ENCODE data around the gene CHI3L1. TPM values are rescaled to one million over a fixed set of nuclear protein-coding genes. Genes with fewer than 3 reads are reported as not detected.

The CHI3L1 gene
- total RNA-seq, 1 donor: 273 TPM

- no peaks in the 10 kb centered on the region for H3K79me2 ChIP-seq (ENCODE audit: insufficient read depth, low read length)
- peaks cover 27% of the 10 kb centered on the region for H3K4me1 ChIP-seq (ENCODE audit: insufficient read depth, low read length)
- H2AFZ ChIP-seq (ENCODE audit: low read length): no peak overlapping the region
These were observed 35.8 kb downstream of the CHI3L1 start for GRCh38 chr1:203150511-203151297.

GRCh38 chr1:203149188-203149840 lies 37.2 kb downstream of the CHI3L1 start:
- Histone ChIP-seq H4K20me1 (ENCODE audit: insufficient read depth, low read length) (no peaks in the 10 kb centered on the region), H3K27me3 (ENCODE audit: insufficient read depth, low read length) (no peaks in the 10 kb centered on the region), H3K27ac (ENCODE audit: low read depth, low read length) (no peak overlapping the region), H3K79me2 (ENCODE audit: insufficient read depth, low read length) (no peaks in the 10 kb centered on the region), H3K9me3 (ENCODE audit: low read depth, low read length) (no peaks in the 10 kb centered on the region), H3K4me2 (ENCODE audit: insufficient read depth, low read length) (no peak overlapping the region), H3K4me3 (ENCODE audit: insufficient read depth, low read length) (no peak overlapping the region), H3K36me3 (ENCODE audit: insufficient read depth, low read length) (no peaks in the 10 kb centered on the region), H2AFZ (ENCODE audit: low read length) (no peak overlapping the region), H3K4me1 (ENCODE audit: insufficient read depth, low read length) (peaks cover 22% of the 10 kb centered on the region)
- TF ChIP-seq CTCF (IDR thresholded peaks at IDR 0.05; ENCODE audit: extremely low read depth, low read depth, low read length): no peak
- DNase-seq (ENCODE audit: insufficient read length, low spot score, missing footprints): peak; percentile 61

More at GRCh38 chr1:203150511-203151297, 35.8 kb downstream of the CHI3L1 start:
- Histone ChIP-seq H3K27ac (ENCODE audit: low read depth, low read length) (no peak overlapping the region), H3K4me2 (ENCODE audit: insufficient read depth, low read length) (no peak overlapping the region), H3K27me3 (ENCODE audit: insufficient read depth, low read length) (no peaks in the 10 kb centered on the region), H3K36me3 (ENCODE audit: insufficient read depth, low read length) (no peaks in the 10 kb centered on the region), H3K4me3 (ENCODE audit: insufficient read depth, low read length) (no peak overlapping the region), H4K20me1 (ENCODE audit: insufficient read depth, low read length) (no peaks in the 10 kb centered on the region), H3K9me3 (ENCODE audit: low read depth, low read length) (no peaks in the 10 kb centered on the region)
- DNase-seq (ENCODE audit: insufficient read length, low spot score, missing footprints): peak; percentile 47
- no peak for TF ChIP-seq CTCF (IDR thresholded peaks at IDR 0.05; ENCODE audit: extremely low read depth, low read depth, low read length)

- Histone ChIP-seq H3K9me3 (ENCODE audit: low read depth, low read length) (no peaks in the 10 kb centered on the region), H3K4me1 (ENCODE audit: insufficient read depth, low read length) (peaks cover 15% of the 10 kb centered on the region), H3K36me3 (ENCODE audit: insufficient read depth, low read length) (no peaks in the 10 kb centered on the region), H3K4me2 (ENCODE audit: insufficient read depth, low read length) (no peak overlapping the region), H3K4me3 (ENCODE audit: insufficient read depth, low read length) (no peak overlapping the region), H4K20me1 (ENCODE audit: insufficient read depth, low read length) (no peaks in the 10 kb centered on the region), H2AFZ (ENCODE audit: low read length) (no peak overlapping the region), H3K27me3 (ENCODE audit: insufficient read depth, low read length) (no peaks in the 10 kb centered on the region), H3K79me2 (ENCODE audit: insufficient read depth, low read length) (no peaks in the 10 kb centered on the region), H3K27ac (ENCODE audit: low read depth, low read length) (no peak overlapping the region)
- no peak for TF ChIP-seq CTCF (IDR thresholded peaks at IDR 0.05; ENCODE audit: extremely low read depth, low read depth, low read length)
- no peak for DNase-seq (ENCODE audit: insufficient read length, low spot score, missing footprints)
These were observed 37.9 kb downstream of the CHI3L1 start for GRCh38 chr1:203148579-203148978.

- Histone ChIP-seq H3K36me3 (ENCODE audit: insufficient read depth, low read length) (no peaks in the 10 kb centered on the region), H4K20me1 (ENCODE audit: insufficient read depth, low read length) (no peaks in the 10 kb centered on the region), H3K4me2 (ENCODE audit: insufficient read depth, low read length) (no peak overlapping the region), H3K27me3 (ENCODE audit: insufficient read depth, low read length) (no peaks in the 10 kb centered on the region), H3K4me3 (ENCODE audit: insufficient read depth, low read length) (no peak overlapping the region), H3K9me3 (ENCODE audit: low read depth, low read length) (no peaks in the 10 kb centered on the region), H3K27ac (ENCODE audit: low read depth, low read length) (no peak overlapping the region), H3K4me1 (ENCODE audit: insufficient read depth, low read length) (peaks cover 10% of the 10 kb centered on the region), H2AFZ (ENCODE audit: low read length) (no peak overlapping the region), H3K79me2 (ENCODE audit: insufficient read depth, low read length) (no peaks in the 10 kb centered on the region)
- peak; percentile 33 for TF ChIP-seq CTCF (IDR thresholded peaks at IDR 0.05; ENCODE audit: extremely low read depth, low read depth, low read length)
- peak; percentile 41 for DNase-seq (ENCODE audit: insufficient read length, low spot score, missing footprints)
These were observed 38.4 kb downstream of the CHI3L1 start for GRCh38 chr1:203148127-203148526.
